HepG2 (cell line): ENCODE results near the gene XPC. TPM values are rescaled to one million over a fixed set of nuclear protein-coding genes. Genes with fewer than 3 reads are reported as not detected.
A peak's percentile ranks its signal among the peaks of the same experiment; 100 is the strongest.
"Not testable (repeated sequence)": the region's sequence is repeated elsewhere in the genome, so short reads cannot be mapped to it uniquely, and the experiment has no call there.

Source experiments
- ATAC-seq: fragments of 200-7000 bp; cut with Tn5 transposase; 3 replicates; pipeline ENCODE4 v1.9.1; 2020; ENCODE audit warnings: mild to moderate bottlenecking, moderate library complexity
- BruUV-seq: library from RNA; stranded (reverse); fragments of 400-500 nt; replicated peaks from 2 replicates; lab custom pipeline; 2021; lab: Mats Ljungman, UMichigan
- CTCF ChIA-PET: fragments of 300-600 bp; formaldehyde crosslinking; extraction: SDS; loops from one replicate; lab custom pipeline; 2021; ENCODE audit warnings: low total read pairs, inconsistent platforms, low intra/inter-chr PET ratio; lab: Yijun Ruan, JAX
- POLR2A ChIA-PET: fragments of 350-600 bp; sonication (Branson Sonifier 250); formaldehyde crosslinking; loops from one replicate; lab custom pipeline; 2020; ENCODE audit warnings: antibody characterized with exemption, inconsistent platforms; lab: Yijun Ruan, JAX
- DNase-seq: peaks from one replicate; pipeline ENCODE4 v3.0.0-alpha.2; 2015; ENCODE audit warnings: low spot score
- FAIRE-seq: peaks from 3 replicates; lab custom pipeline; 2011; peaks lifted over from hg19 to GRCh38; lab: Jason Lieb, UNC
- H2AFZ ChIP-seq: one replicate; pipeline ENCODE4 v1.6.1; 2011; ENCODE audit warnings: low read length, inconsistent platforms
- H3K27ac ChIP-seq: fragments of 300-600 bp; 3 replicates; pipeline ENCODE4 v1.8.0; 2011; ENCODE audit warnings: mixed run types, mild to moderate bottlenecking, mixed read lengths, low read length, inconsistent platforms; ENCODE audit not compliant: insufficient read depth; ENCODE audit errors: extremely low read length
- H3K27me3 ChIP-seq, 2 experiments: fragments of 200-600 bp in 1 of 2; 2 replicates in 1 of 2; 3 replicates in 1 of 2; pipeline versions ENCODE4 v1.6.0 to v1.8.0; 2011; ENCODE audit warnings: low read length in 2 of 2, mild to moderate bottlenecking in 2 of 2, moderate library complexity in 2 of 2, inconsistent platforms in 1 of 2; ENCODE audit not compliant: insufficient read depth in 2 of 2, control insufficient read depth in 1 of 2
- H3K36me3 ChIP-seq, 2 experiments: fragments of 200-600 bp in 1 of 2; replicated peaks in 1 of 2; 2 replicates in 1 of 2; 3 replicates in 1 of 2; pipeline versions ENCODE4 v1.5.1 to v1.8.0; 2011; ENCODE audit warnings: low read length in 2 of 2, inconsistent platforms in 1 of 2; ENCODE audit not compliant: insufficient read depth in 2 of 2, control insufficient read depth in 1 of 2
- H3K4me1 ChIP-seq: 2 replicates; pipeline ENCODE4 v1.5.1; 2012; ENCODE audit warnings: low read length, inconsistent platforms; ENCODE audit not compliant: insufficient read depth
- H3K4me2 ChIP-seq: 2 replicates; pipeline ENCODE4 v1.6.0; 2011; ENCODE audit warnings: low read depth, low read length, inconsistent platforms
- H3K4me3 ChIP-seq, 3 experiments: fragments of 200-600 bp in 1 of 3; sonication (generic), shearing (Covaris generic) in 1 of 3; replicated peaks in 1 of 3; 2 replicates each; pipeline ENCODE4 v1.5.1; 2011 to 2016; ENCODE audit warnings: low read length in 3 of 3, inconsistent platforms in 2 of 3, low read depth in 2 of 3, mild to moderate bottlenecking in 2 of 3, control low read depth in 1 of 3, mixed read lengths in 1 of 3; ENCODE audit not compliant: insufficient read depth in 1 of 3
- H3K79me2 ChIP-seq: one replicate; pipeline ENCODE4 v1.6.1; 2011; ENCODE audit warnings: low read length, inconsistent platforms; ENCODE audit not compliant: insufficient read depth
- H3K9ac ChIP-seq: 2 replicates; pipeline ENCODE4 v1.6.0; 2011; ENCODE audit warnings: mild to moderate bottlenecking, low read depth, low read length, inconsistent platforms; ENCODE audit not compliant: insufficient read depth
- H3K9me3 ChIP-seq: 2 replicates; pipeline ENCODE4 v1.5.1; 2012; ENCODE audit warnings: mild to moderate bottlenecking, low read length
- H4K20me1 ChIP-seq: 2 replicates; pipeline ENCODE4 v1.6.0; 2011; ENCODE audit warnings: inconsistent platforms, mild to moderate bottlenecking, low read length, moderate library complexity; ENCODE audit not compliant: insufficient read depth
- BCL6 ChIP-seq: IDR thresholded peaks from 2 replicates; pipeline ENCODE4 v1.6.1; 2016; ENCODE audit warnings: missing genetic modification reagents, missing compliant biosample characterization
- WGBS: methylation state at CpG from one replicate; pipeline ENCODE4 v1.1.6; 2017; ENCODE audit warnings: low lambda C conversion rate; 5-methylcytosine and 5-hydroxymethylcytosine counted together
- in situ Hi-C: cut with HindIII; loops from 2 replicates; pipeline ENCODE4 v1.10.0; 2017; ENCODE audit warnings: low pct_unique_long_range_greater_than_20kb; ENCODE audit not compliant: extremely low pct_ligation_motif_present
- intact Hi-C: fragments of 100-400 bp; cut with micrococcal nuclease; formaldehyde crosslinking; loops from one replicate; pipeline ENCODE4 v1.10.0; 2022; ENCODE audit not compliant: unreplicated experiment
- polyA plus RNA-seq, 8 experiments: library from polyadenylated mRNA; depleted of rRNA in 3 of 8; stranded (reverse) in 7 of 8; unstranded in 1 of 8; fragments of >200 nt; fragmentation: Illumina TruSeq in 4 of 8; extraction: Trizol in 4 of 8; gene quantifications; 2 replicates each; pipeline versions ENCODE4 v1.2.1 to v1.2.3, GENCODE V29; 2011 to 2016; ENCODE audit warnings: low read depth in 4 of 8, missing spikeins in 1 of 8, mixed read lengths in 1 of 8; ENCODE audit not compliant: insufficient read depth in 1 of 8
- total RNA-seq, 5 experiments: library from RNA; depleted of rRNA; stranded (reverse); fragments of >200 nt; fragmentation: Illumina TruSeq; extraction: Trizol; gene quantifications; 2 replicates each; pipeline ENCODE4 v1.2.3, GENCODE V29; 2016; ENCODE audit warnings: low read depth in 1 of 5
- TF ChIP-seq, protein P1 (sequence below): IDR thresholded peaks from 2 replicates; pipeline ENCODE4 v1.6.1; 2016; ENCODE audit warnings: mild to moderate bottlenecking, missing biosample characterization, missing genetic modification reagents

The XPC gene
- total and polyA plus RNA-seq, 2 of the 13 experiments (the other 11 are each of a cell fraction or from before 2014, with no cell fraction given), result 9.4 to 24.1 TPM

- peak; percentile 88 for TF ChIP-seq BCL6
- TF ChIP-seq, protein P1, sequence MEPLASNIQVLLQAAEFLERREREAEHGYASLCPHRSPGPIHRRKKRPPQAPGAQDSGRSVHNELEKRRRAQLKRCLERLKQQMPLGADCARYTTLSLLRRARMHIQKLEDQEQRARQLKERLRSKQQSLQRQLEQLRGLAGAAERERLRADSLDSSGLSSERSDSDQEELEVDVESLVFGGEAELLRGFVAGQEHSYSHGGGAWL, result no peak
- H3K27ac ChIP-seq, result no peak overlapping the region
- H3K4me2 ChIP-seq, result no peak overlapping the region
- peaks cover 6 to 33% of the 10 kb centered on the region in 2 experiments; a peak in 4 of 5 replicates for H3K36me3 ChIP-seq
- H2AFZ ChIP-seq, result no peak overlapping the region
- 92% methylated on average over 4 of the region's 4 CpGs for WGBS
- CTCF ChIA-PET, result no interaction called here
- no peak for DNase-seq
- H4K20me1 ChIP-seq, result no peaks in the 10 kb centered on the region
- POLR2A ChIA-PET, result interaction anchor here (1.1 kb wide), 1 partner anchor 15 kb away, joined by 3 read pairs; the partner anchor contains the start of gene TMEM43
- no TSS peak for BruUV-seq
- no peak overlapping the region for H3K9ac ChIP-seq
- intact Hi-C loops, result no loop called here
- H3K27me3 ChIP-seq, result no peaks in the 10 kb centered on the region
- in situ Hi-C loops, result no loop called here
- H3K4me3 ChIP-seq, result no peak overlapping the region
- no peak for ATAC-seq
- H3K4me1 ChIP-seq, result peaks cover 18% of the 10 kb centered on the region
- H3K79me2 ChIP-seq, result no peaks in the 10 kb centered on the region
- FAIRE-seq, result no peak
- no peaks in the 10 kb centered on the region for H3K9me3 ChIP-seq
Observed at GRCh38 chr3:14110699-14111098, 67.7 kb downstream of the XPC start.

DNA sequence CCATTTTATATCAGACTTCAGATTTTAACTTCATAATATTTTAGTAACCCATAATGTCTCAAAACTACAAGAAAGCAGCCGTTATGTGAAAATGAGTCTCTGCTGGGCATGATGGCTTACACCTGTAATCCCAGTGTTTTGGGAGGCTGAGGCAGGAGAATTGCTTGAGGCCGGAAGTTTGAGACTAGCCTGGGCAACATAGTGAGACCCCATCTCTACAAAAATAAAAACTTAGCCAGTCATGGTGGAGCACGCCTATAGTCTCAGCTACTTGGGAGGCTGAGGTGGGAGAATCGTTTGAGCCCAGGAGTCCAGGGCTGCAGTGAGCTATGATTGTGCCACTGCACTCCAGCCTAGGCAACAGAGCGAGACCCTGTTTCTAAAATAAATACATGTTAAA, 68.6 kb downstream of the XPC start:
- in situ Hi-C loops, DNase-seq, ATAC-seq, H3K79me2 ChIP-seq, H2AFZ ChIP-seq, H3K4me2 ChIP-seq, CTCF ChIA-PET, H3K9me3 ChIP-seq, H3K4me3 ChIP-seq, intact Hi-C loops, POLR2A ChIA-PET, H3K9ac ChIP-seq, FAIRE-seq, H3K27me3 ChIP-seq, H4K20me1 ChIP-seq, H3K27ac ChIP-seq, BruUV-seq: not testable (repeated sequence)
- Histone ChIP-seq H3K4me1 (peaks cover 12% of the 10 kb centered on the region), H3K36me3 (peaks cover 4 to 25% of the 10 kb centered on the region in 2 experiments; a peak in 4 of 5 replicates)
- WGBS, result 98% methylated on average over 5 of the region's 5 CpGs
